Measurements from ENCODE around the gene SULT1E1.

- no peak for TF ChIP-seq POLR2A (IDR thresholded peaks at IDR 0.05)
- no peak for TF ChIP-seq CTCF (IDR thresholded peaks at IDR 0.05)
Measured at GRCh38 chr4:69818060-69818639, 41.8 kb downstream of the SULT1E1 start.
